Progenitor cell of endocrine pancreas (in vitro differentiated cells): Measurements from ENCODE around the gene ADAM33. TPM values are rescaled to one million over a fixed set of nuclear protein-coding genes. Genes with fewer than 3 reads are reported as not detected.

Source experiments
- DNase-seq: peaks from one replicate; pipeline ENCODE4 v3.0.0; 2021; ENCODE audit warnings: low spot score; ENCODE audit not compliant: unreplicated experiment
- H3K27ac Mint-ChIP-seq: 2 replicates; pipeline ENCODE4 v1.8.0; 2021; ENCODE audit warnings: mild to moderate bottlenecking, moderate library complexity, mixed read lengths
- H3K27me3 Mint-ChIP-seq: 2 replicates; pipeline ENCODE4 v1.8.0; 2021; ENCODE audit warnings: mixed read lengths
- H3K36me3 Mint-ChIP-seq: 2 replicates; pipeline ENCODE4 v1.8.0; 2022; ENCODE audit warnings: mixed read lengths; ENCODE audit not compliant: insufficient read depth
- H3K4me1 Mint-ChIP-seq: 2 replicates; pipeline ENCODE4 v1.8.0; 2021; ENCODE audit warnings: low read depth, mixed read lengths
- H3K4me3 Mint-ChIP-seq: 2 replicates; pipeline ENCODE4 v1.8.0; 2021; ENCODE audit warnings: low read depth, mild to moderate bottlenecking, moderate library complexity, mixed read lengths
- H3K9me3 Mint-ChIP-seq: 2 replicates; pipeline ENCODE4 v1.8.0; 2021; ENCODE audit warnings: low read depth, mixed read lengths
- total RNA-seq: library from RNA; stranded (reverse); gene quantifications from 2 replicates; pipeline ENCODE4 v1.2.1, GENCODE V29; 2021
- TF ChIP-seq, protein P1 (sequence below): fragments of 200-600 bp; sonication (generic); IDR thresholded peaks from one replicate; pipeline ENCODE4 v1.5.0; 2021; ENCODE audit warnings: antibody characterized with exemption, mild to moderate bottlenecking; ENCODE audit not compliant: unreplicated experiment

ADAM33 gene
- total RNA-seq, 1 donor from 2014 or later: 0.67 TPM

GRCh38 chr20:3646067-3646440, 35.8 kb downstream of the ADAM33 start:
- TF ChIP-seq, protein P1, sequence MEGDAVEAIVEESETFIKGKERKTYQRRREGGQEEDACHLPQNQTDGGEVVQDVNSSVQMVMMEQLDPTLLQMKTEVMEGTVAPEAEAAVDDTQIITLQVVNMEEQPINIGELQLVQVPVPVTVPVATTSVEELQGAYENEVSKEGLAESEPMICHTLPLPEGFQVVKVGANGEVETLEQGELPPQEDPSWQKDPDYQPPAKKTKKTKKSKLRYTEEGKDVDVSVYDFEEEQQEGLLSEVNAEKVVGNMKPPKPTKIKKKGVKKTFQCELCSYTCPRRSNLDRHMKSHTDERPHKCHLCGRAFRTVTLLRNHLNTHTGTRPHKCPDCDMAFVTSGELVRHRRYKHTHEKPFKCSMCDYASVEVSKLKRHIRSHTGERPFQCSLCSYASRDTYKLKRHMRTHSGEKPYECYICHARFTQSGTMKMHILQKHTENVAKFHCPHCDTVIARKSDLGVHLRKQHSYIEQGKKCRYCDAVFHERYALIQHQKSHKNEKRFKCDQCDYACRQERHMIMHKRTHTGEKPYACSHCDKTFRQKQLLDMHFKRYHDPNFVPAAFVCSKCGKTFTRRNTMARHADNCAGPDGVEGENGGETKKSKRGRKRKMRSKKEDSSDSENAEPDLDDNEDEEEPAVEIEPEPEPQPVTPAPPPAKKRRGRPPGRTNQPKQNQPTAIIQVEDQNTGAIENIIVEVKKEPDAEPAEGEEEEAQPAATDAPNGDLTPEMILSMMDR: no peak
- no peak overlapping the region for H3K27ac Mint-ChIP-seq

GRCh38 chr20:3645309-3646066, 36.3 kb downstream of the ADAM33 start:
- H3K4me3 Mint-ChIP-seq: no peak overlapping the region
- DNase-seq: no peak
- TF ChIP-seq, protein P1: no peak
- H3K27ac Mint-ChIP-seq: no peak overlapping the region
- H3K36me3 Mint-ChIP-seq: peaks cover 30% of the 10 kb centered on the region
- H3K9me3 Mint-ChIP-seq: peaks cover 4% of the 10 kb centered on the region
- no peaks in the 10 kb centered on the region for H3K4me1 Mint-ChIP-seq
- no peaks in the 10 kb centered on the region for H3K27me3 Mint-ChIP-seq

More at GRCh38 chr20:3646067-3646440, 35.8 kb downstream of the ADAM33 start:
- H3K36me3 Mint-ChIP-seq: peaks cover 24% of the 10 kb centered on the region
- H3K4me1 Mint-ChIP-seq: no peaks in the 10 kb centered on the region
- no peaks in the 10 kb centered on the region for H3K27me3 Mint-ChIP-seq
- H3K9me3 Mint-ChIP-seq: peaks cover under 1% of the 10 kb centered on the region
- DNase-seq: no peak
- H3K4me3 Mint-ChIP-seq: no peak overlapping the region

GRCh38 chr20:3640259-3640658, 41.6 kb downstream of the ADAM33 start:
- TF ChIP-seq, protein P1: no peak
- peaks cover 7% of the 10 kb centered on the region for H3K9me3 Mint-ChIP-seq

DNA sequence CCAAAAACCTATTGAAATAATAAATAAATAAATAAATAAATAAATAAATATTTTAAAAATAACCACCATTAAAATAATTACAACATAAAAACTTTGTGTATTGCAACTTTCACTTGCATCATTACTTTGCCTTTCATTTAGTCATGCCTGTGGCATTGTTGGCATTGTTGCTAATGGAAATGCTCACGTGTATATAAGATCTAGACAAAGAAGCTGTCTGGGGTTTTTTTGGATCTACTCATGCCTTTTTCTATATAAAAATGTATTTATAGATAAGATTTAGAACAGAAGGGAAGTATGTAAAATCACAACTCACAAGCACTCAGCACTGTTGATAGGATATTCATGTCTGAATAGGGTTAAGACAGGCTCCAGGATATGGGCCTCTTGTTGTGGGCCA, 46.5 kb downstream of the ADAM33 start:
- H3K27ac Mint-ChIP-seq: no peak overlapping the region
- peaks cover 20% of the 10 kb centered on the region for H3K36me3 Mint-ChIP-seq

More at GRCh38 chr20:3640259-3640658, 41.6 kb downstream of the ADAM33 start:
- H3K4me3 Mint-ChIP-seq: no peak overlapping the region
- no peak for DNase-seq
- H3K27me3 Mint-ChIP-seq: no peaks in the 10 kb centered on the region
- peaks cover 32% of the 10 kb centered on the region for H3K36me3 Mint-ChIP-seq
- no peaks in the 10 kb centered on the region for H3K4me1 Mint-ChIP-seq
- no peak overlapping the region for H3K27ac Mint-ChIP-seq

DNA sequence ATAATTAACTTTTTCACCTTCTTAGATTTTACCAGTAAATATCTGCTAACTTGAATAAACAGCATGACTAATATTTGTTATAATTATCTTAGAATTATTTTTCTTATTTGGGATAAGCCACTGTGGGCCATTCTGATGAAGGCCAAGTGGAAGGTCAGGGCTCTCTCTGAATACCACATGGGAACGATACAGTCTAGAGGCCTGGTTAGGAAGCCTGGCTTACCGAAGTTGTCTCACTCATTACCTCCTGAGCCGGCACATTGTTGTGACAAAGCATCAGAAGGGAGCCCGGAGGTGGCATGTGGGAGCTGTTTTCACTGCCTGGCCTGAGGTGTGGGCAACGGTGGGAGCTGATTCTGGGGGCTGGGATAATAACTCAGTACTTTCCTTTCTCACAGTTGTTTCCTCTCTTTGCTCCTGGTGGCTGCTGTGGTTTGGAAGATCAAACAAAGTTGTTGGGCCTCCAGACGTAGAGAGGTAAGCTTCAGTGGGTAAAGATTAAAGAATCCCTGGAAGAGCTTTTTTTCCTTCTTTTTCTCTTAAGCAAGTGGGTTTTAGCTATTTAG, 47.8 kb downstream of the ADAM33 start:
- H3K9me3 Mint-ChIP-seq: no peaks in the 10 kb centered on the region
- peaks cover 17% of the 10 kb centered on the region for H3K36me3 Mint-ChIP-seq
- TF ChIP-seq, protein P1: no peak
- peaks cover 5% of the 10 kb centered on the region for H3K4me1 Mint-ChIP-seq
- no peaks in the 10 kb centered on the region for H3K27me3 Mint-ChIP-seq
- no peak for DNase-seq
- no peak overlapping the region for H3K27ac Mint-ChIP-seq
- H3K4me3 Mint-ChIP-seq: no peak overlapping the region

More for the DNA sequence above, 46.5 kb downstream of the ADAM33 start:
- no peak overlapping the region for H3K4me3 Mint-ChIP-seq
- TF ChIP-seq, protein P1: no peak
- peaks cover 5% of the 10 kb centered on the region for H3K4me1 Mint-ChIP-seq
- H3K27me3 Mint-ChIP-seq: no peaks in the 10 kb centered on the region
- H3K9me3 Mint-ChIP-seq: peaks cover 2% of the 10 kb centered on the region
- DNase-seq: no peak
